H1 (cell line): ENCODE data around the gene FAM241A. TPM values are rescaled to one million over a fixed set of nuclear protein-coding genes. Genes with fewer than 3 reads are reported as not detected.

Experiments
- CTCF ChIA-PET: fragments of 300-600 bp; sonication (Branson Sonifier 250); formaldehyde crosslinking; loops from one replicate; lab custom pipeline; 2021; ENCODE audit not compliant: partially characterized antibody; lab: Charles Lee
- POLR2A ChIA-PET: fragments of 300-600 bp; sonication (Branson Sonifier 250); formaldehyde crosslinking; loops from one replicate; lab custom pipeline; 2021; ENCODE audit warnings: inconsistent platforms; ENCODE audit not compliant: partially characterized antibody; lab: Charles Lee
- DNase-seq, 2 experiments: peaks; one replicate each; pipeline versions ENCODE4 v3.0.0 to v3.0.0-alpha.2; 2010 to 2022; ENCODE audit warnings: low spot score in 2 of 2, low read depth in 1 of 2, mixed read lengths in 1 of 2
- FAIRE-seq: peaks from 2 replicates; lab custom pipeline; 2011; peaks lifted over from hg19 to GRCh38; lab: Jason Lieb, UNC
- H2AFZ ChIP-seq: 2 replicates; pipeline ENCODE4 v1.8.1; 2012; ENCODE audit warnings: low read length, inconsistent platforms
- H2AK5ac ChIP-seq: 2 replicates; pipeline ENCODE4 v1.6.1; 2013; ENCODE audit warnings: low read depth, low read length
- H2BK120ac ChIP-seq: replicated peaks from 2 replicates; pipeline ENCODE3; 2013; ENCODE audit warnings: low read depth, low read length, inconsistent platforms
- H2BK12ac ChIP-seq: 2 replicates; pipeline ENCODE4 v1.6.1; 2013; ENCODE audit warnings: low read depth, low read length
- H2BK15ac ChIP-seq: 2 replicates; pipeline ENCODE4 v1.6.1; 2013; ENCODE audit warnings: low read length
- H2BK20ac ChIP-seq: 2 replicates; pipeline ENCODE4 v1.6.1; 2013; ENCODE audit warnings: low read length
- H2BK5ac ChIP-seq: 2 replicates; pipeline ENCODE4 v1.6.1; 2013; ENCODE audit warnings: low read depth, low read length
- H3K14ac ChIP-seq: 2 replicates; pipeline ENCODE4 v1.6.1; 2013; ENCODE audit warnings: inconsistent platforms; ENCODE audit not compliant: insufficient read length
- H3K18ac ChIP-seq: 2 replicates; pipeline ENCODE4 v1.6.1; 2013; ENCODE audit warnings: low read length; ENCODE audit errors: extremely low read depth
- H3K23ac ChIP-seq: 2 replicates; pipeline ENCODE4 v1.6.1; 2013; ENCODE audit warnings: inconsistent platforms; ENCODE audit not compliant: insufficient read length
- H3K23me2 ChIP-seq: 2 replicates; pipeline ENCODE4 v1.6.1; 2013; ENCODE audit warnings: low read depth, low read length
- H3K27ac ChIP-seq: 2 replicates; pipeline ENCODE4 v1.6.1; 2011; ENCODE audit warnings: low read depth, low read length, inconsistent platforms
- H3K27me3 ChIP-seq, 4 experiments: replicated peaks in 1 of 4; 1 replicate in 1 of 4; 2 replicates in 3 of 4; pipeline versions ENCODE4 v1.6.1 to v1.8.1; 2011 to 2013; ENCODE audit warnings: low read length in 3 of 4, mild to moderate bottlenecking in 3 of 4, inconsistent platforms in 2 of 4, mixed read lengths in 2 of 4, moderate library complexity in 1 of 4; ENCODE audit not compliant: control insufficient read depth in 3 of 4, insufficient read depth in 3 of 4; ENCODE audit errors: extremely low read depth in 1 of 4
- H3K36me3 ChIP-seq, 4 experiments: 2 replicates each; pipeline versions ENCODE4 v1.6.1 to v1.8.1; 2011 to 2013; ENCODE audit warnings: mild to moderate bottlenecking in 4 of 4, low read length in 3 of 4, moderate library complexity in 2 of 4, control low read depth in 1 of 4, inconsistent platforms in 1 of 4; ENCODE audit not compliant: insufficient read depth in 4 of 4, control insufficient read depth in 2 of 4
- H3K4ac ChIP-seq: replicated peaks from 2 replicates; pipeline ENCODE3; 2013; ENCODE audit warnings: low read length, low read depth, mixed read lengths, inconsistent platforms; ENCODE audit not compliant: insufficient read length
- H3K4me1 ChIP-seq, 4 experiments: replicated peaks in 1 of 4; 1 replicate in 1 of 4; 2 replicates in 3 of 4; pipeline versions ENCODE4 v1.6.1 to v1.8.1; 2011 to 2013; ENCODE audit warnings: low read length in 3 of 4, inconsistent platforms in 2 of 4, mixed read lengths in 1 of 4; ENCODE audit not compliant: insufficient read depth in 4 of 4, control insufficient read depth in 3 of 4
- H3K4me2 ChIP-seq, 2 experiments: 2 replicates each; pipeline versions ENCODE4 v1.6.1 to v1.8.1; 2011 to 2013; ENCODE audit warnings: low read depth in 2 of 2, low read length in 2 of 2, control low read depth in 1 of 2, inconsistent platforms in 1 of 2, mild to moderate bottlenecking in 1 of 2; ENCODE audit not compliant: insufficient read depth in 1 of 2
- H3K4me3 ChIP-seq, 4 experiments: fragments of 200-600, 300-600 bp in 1 of 4; sonication (generic), shearing (Covaris generic), sonication (Bioruptor Twin) in 1 of 4; 2 replicates each; pipeline versions ENCODE4 v1.5.1 to v1.8.1; 2011 to 2016; ENCODE audit warnings: low read length in 4 of 4, low read depth in 3 of 4, control low read depth in 2 of 4, inconsistent platforms in 2 of 4, mild to moderate bottlenecking in 2 of 4, mixed read lengths in 1 of 4, moderate library complexity in 1 of 4; ENCODE audit not compliant: insufficient read depth in 2 of 4; ENCODE audit errors: extremely low read depth in 1 of 4
- H3K56ac ChIP-seq: replicated peaks from 2 replicates; pipeline ENCODE3; 2013; ENCODE audit warnings: low read depth, mild to moderate bottlenecking, mixed read lengths, low read length, inconsistent platforms; ENCODE audit not compliant: insufficient read length
- H3K79me1 ChIP-seq: 2 replicates; pipeline ENCODE4 v1.6.1; 2013; ENCODE audit warnings: low read depth, low read length, control low read depth
- H3K79me2 ChIP-seq, 2 experiments: 2 replicates each; pipeline versions ENCODE4 v1.6.1 to v1.8.1; 2012 to 2013; ENCODE audit warnings: low read length in 2 of 2, mild to moderate bottlenecking in 2 of 2, inconsistent platforms in 1 of 2; ENCODE audit not compliant: insufficient read depth in 2 of 2, control insufficient read depth in 1 of 2
- H3K9ac ChIP-seq, 4 experiments: replicated peaks in 1 of 4; 1 replicate in 1 of 4; 2 replicates in 3 of 4; pipeline versions ENCODE4 v1.6.1 to v1.8.1; 2011 to 2013; ENCODE audit warnings: low read depth in 3 of 4, low read length in 3 of 4, control low read depth in 2 of 4, mild to moderate bottlenecking in 2 of 4, moderate library complexity in 2 of 4, inconsistent platforms in 1 of 4; ENCODE audit errors: extremely low read depth in 1 of 4
- H3K9me3 ChIP-seq, 2 experiments: 2 replicates each; pipeline versions ENCODE4 v1.6.1 to v1.8.1; 2012 to 2013; ENCODE audit warnings: mild to moderate bottlenecking in 2 of 2, moderate library complexity in 2 of 2, control low read depth in 1 of 2, inconsistent platforms in 1 of 2, low read depth in 1 of 2, low read length in 1 of 2, mixed read lengths in 1 of 2; ENCODE audit not compliant: insufficient read depth in 2 of 2
- H4K20me1 ChIP-seq, 2 experiments: replicated peaks in 1 of 2; 2 replicates each; pipeline versions ENCODE3 to v1.8.1; 2011 to 2013; ENCODE audit warnings: inconsistent platforms in 2 of 2, low read length in 2 of 2, mild to moderate bottlenecking in 1 of 2; ENCODE audit not compliant: insufficient read depth in 2 of 2, control insufficient read depth in 1 of 2
- H4K5ac ChIP-seq: 2 replicates; pipeline ENCODE4 v1.6.1; 2013; ENCODE audit warnings: low read length, low read depth, mixed read lengths, inconsistent platforms; ENCODE audit not compliant: insufficient read length
- H4K8ac ChIP-seq: 2 replicates; pipeline ENCODE4 v1.8.0; 2013; ENCODE audit warnings: mild to moderate bottlenecking, moderate library complexity, low read length, inconsistent platforms; ENCODE audit not compliant: insufficient read depth; ENCODE audit errors: extremely low read depth
- H4K91ac ChIP-seq: replicated peaks from 2 replicates; pipeline ENCODE3; 2013; ENCODE audit warnings: low read length, mixed read lengths, inconsistent platforms; ENCODE audit not compliant: insufficient read length
- ATF2 ChIP-seq: IDR thresholded peaks from 2 replicates; pipeline ENCODE4 v1.6.1; 2012; ENCODE audit warnings: low read length, inconsistent platforms
- BACH1 ChIP-seq: IDR thresholded peaks from 2 replicates; pipeline ENCODE4 v1.6.1; 2012; ENCODE audit warnings: low read length, improper control_type of control experiment
- CBX8 ChIP-seq: fragments of 300-800, 300-1000 bp; sonication (generic); IDR thresholded peaks from 2 replicates; pipeline ENCODE4 v1.7.1; 2016; ENCODE audit warnings: low read depth, low read length, borderline replicate concordance
- EGR1 ChIP-seq: IDR thresholded peaks from 2 replicates; pipeline ENCODE4 v1.6.1; 2011; ENCODE audit warnings: low read depth, low read length, borderline replicate concordance
- HDAC2 ChIP-seq, 2 experiments: fragments of 300-600 bp in 1 of 2; sonication (generic) in 1 of 2; IDR thresholded peaks; 2 replicates each; pipeline ENCODE4 v1.6.1; 2011 to 2012; ENCODE audit warnings: low read depth in 2 of 2, low read length in 2 of 2, mild to moderate bottlenecking in 2 of 2, moderate library complexity in 2 of 2, borderline replicate concordance in 1 of 2, inconsistent platforms in 1 of 2
- MAFK ChIP-seq: IDR thresholded peaks from 2 replicates; pipeline ENCODE4 v1.6.1; 2012; ENCODE audit warnings: low read depth, mild to moderate bottlenecking, improper control_type of control experiment, low read length
- POLR2A ChIP-seq, 2 experiments: IDR thresholded peaks; 1 replicate in 1 of 2; 2 replicates in 1 of 2; pipeline ENCODE4 v1.6.1; 2011; ENCODE audit warnings: low read depth in 2 of 2, low read length in 2 of 2, mild to moderate bottlenecking in 2 of 2; ENCODE audit errors: control extremely low read depth in 1 of 2
- RBBP5 ChIP-seq: IDR thresholded peaks from 2 replicates; pipeline ENCODE4 v1.7.1; 2012; ENCODE audit warnings: low read depth, mild to moderate bottlenecking, inconsistent platforms, low read length, moderate library complexity, borderline replicate concordance
- SP1 ChIP-seq: IDR thresholded peaks from 2 replicates; pipeline ENCODE4 v1.6.1; 2011; ENCODE audit warnings: low read depth, low read length
- TAF1 ChIP-seq: IDR thresholded peaks from 2 replicates; pipeline ENCODE4 v1.6.1; 2011; ENCODE audit warnings: mild to moderate bottlenecking, low read depth, low read length
- TEAD4 ChIP-seq: IDR thresholded peaks from 2 replicates; pipeline ENCODE4 v1.6.1; 2012; ENCODE audit warnings: low read depth, low read length, inconsistent platforms, mixed read lengths
- YY1 ChIP-seq: IDR thresholded peaks from 2 replicates; pipeline ENCODE4 v1.6.1; 2011; ENCODE audit warnings: low read depth, mild to moderate bottlenecking, low read length
- WGBS, 2 experiments: shearing (Covaris generic) in 1 of 2; methylation state at CpG; one replicate each; pipeline versions ENCODE4 v1.1.6 to v1.1.7; 2013 to 2015; ENCODE audit warnings: low lambda C conversion rate in 2 of 2, mixed read lengths in 2 of 2, inconsistent platforms in 1 of 2, low coverage in 1 of 2, missing lambda C conversion rate in 1 of 2; ENCODE audit not compliant: insufficient replicate concordance in 2 of 2, insufficient coverage in 1 of 2, insufficient read length in 1 of 2; ENCODE audit errors: extremely low coverage in 1 of 2, missing lambda C conversion rate in 1 of 2; 5-methylcytosine and 5-hydroxymethylcytosine counted together
- polyA plus RNA-seq, 7 experiments: library from polyadenylated mRNA; depleted of rRNA in 3 of 7; stranded (reverse) in 5 of 7; unstranded in 2 of 7; fragments of >200 nt in 5 of 7; fragments of 200-250 nt in 2 of 7; gene quantifications; 1 replicate in 5 of 7; 2 replicates in 1 of 7; 4 replicates in 1 of 7; pipeline versions ENCODE4 v1.2.1 to v1.2.3, GENCODE V29; 2011 to 2013; ENCODE audit warnings: missing spikeins in 2 of 7, mixed read lengths in 2 of 7
- total RNA-seq: library from RNA; stranded (reverse); fragmentation: NEBNext Ultra II Directional; extraction: Animal tissue kit (Norgen Biotek cat#: 25700); gene quantifications from 2 replicates; pipeline ENCODE4 v1.2.1, GENCODE V29; 2021

FAM241A gene
- total and polyA plus RNA-seq, 2 of the 8 experiments (the other 6 are each of a cell fraction or from before 2014, with no cell fraction given): 0.20 to 0.73 TPM

- peaks cover 7% of the 10 kb centered on the region for H3K23me2 ChIP-seq
- no peak overlapping the region for H3K14ac ChIP-seq
- no peak for DNase-seq
- no peak overlapping the region for H4K8ac ChIP-seq
- H2BK15ac ChIP-seq: no peak overlapping the region
- peaks cover 0 to 3% (median 0%) of the 10 kb centered on the region in 4 experiments; a peak in 1 of 7 replicates for H3K4me1 ChIP-seq
- no peaks in the 10 kb centered on the region for H3K79me1 ChIP-seq
- no peak overlapping the region for H2AFZ ChIP-seq
- H3K18ac ChIP-seq: no peak overlapping the region
- H2BK12ac ChIP-seq: no peak overlapping the region
- no peak overlapping the region for H3K4ac ChIP-seq
- no peak overlapping the region for H3K23ac ChIP-seq
- no peak for TF ChIP-seq POLR2A (IDR thresholded peaks at IDR 0.05; ENCODE audit: control extremely low read depth in 1 of 2, low read depth in 2 of 2, low read length in 2 of 2)
- no peak for TF ChIP-seq TEAD4
- TF ChIP-seq SP1: no peak
- TF ChIP-seq EGR1: no peak
- no peak for TF ChIP-seq RBBP5
- no peak for TF ChIP-seq MAFK
- TF ChIP-seq CBX8: no peak
- no peak for TF ChIP-seq YY1
- no peak for TF ChIP-seq TAF1
- TF ChIP-seq BACH1: no peak
- TF ChIP-seq ATF2: no peak
- TF ChIP-seq HDAC2 (IDR thresholded peaks at IDR 0.05; ENCODE audit: borderline replicate concordance in 1 of 2, low read depth in 2 of 2, low read length in 2 of 2): no peak
- TF ChIP-seq, all 59 proteins: peak for 0
- Histone ChIP-seq H3K79me2 (no peaks in the 10 kb centered on the region), H2AK5ac (no peak overlapping the region), H3K27me3 (peaks cover 0 to 8% (median under 1%) of the 10 kb centered on the region in 4 experiments; a peak in 4 of 7 replicates), H4K5ac (no peak overlapping the region), H2BK120ac (no peak overlapping the region), H3K27ac (no peak overlapping the region), H3K4me2 (no peak overlapping the region), H3K36me3 (no peaks in the 10 kb centered on the region), H4K91ac (no peak overlapping the region), H2BK20ac (no peak overlapping the region), H3K9ac (no peak overlapping the region), H3K9me3 (no peaks in the 10 kb centered on the region), H4K20me1 (peaks cover 0 to 1% of the 10 kb centered on the region in 2 experiments), H3K4me3 (no peak overlapping the region), H3K56ac (no peak overlapping the region), H2BK5ac (no peak overlapping the region)
- 90 to 100% methylated on average over 2 to 3 of the region's 3 CpGs for WGBS, 2 experiments
- CTCF ChIA-PET: no interaction called here
- POLR2A ChIA-PET: no interaction called here
- FAIRE-seq: no peak
Observed at GRCh38 chr4:112143781-112144180, 1.5 kb upstream of the FAM241A start.
